Activated T-helper 2 cell treated with anti-CD3 and anti-CD28 coated beads, Interferon-gamma antibody, Interleukin-2, Interleukin-4, amounts not matched to agents 10 μg/mL and 5 μg/mL and 100 μg/mL, durations not matched to agents 14 hours and 24 hours and 36 hours (primary cell): ENCODE results near the gene COLGALT1. TPM values are rescaled to one million over a fixed set of nuclear protein-coding genes. Genes with fewer than 3 reads are reported as not detected.
"Not testable (repeated sequence)": the region's sequence is repeated elsewhere in the genome, so short reads cannot be mapped to it uniquely, and the experiment has no call there.

Experiments
- DNase-seq: peaks from one replicate; pipeline ENCODE4 v3.0.0; 2021; ENCODE audit warnings: low spot score
- H3K27ac Mint-ChIP-seq: one replicate; pipeline ENCODE4 v1.8.0; 2021; ENCODE audit warnings: mixed read lengths
- H3K27me3 Mint-ChIP-seq: one replicate; pipeline ENCODE4 v1.8.0; 2021; ENCODE audit warnings: low read depth, mixed read lengths
- H3K36me3 Mint-ChIP-seq: one replicate; pipeline ENCODE4 v1.8.0; 2021; ENCODE audit warnings: low read depth, mixed read lengths
- H3K4me1 Mint-ChIP-seq: one replicate; pipeline ENCODE4 v1.8.0; 2021; ENCODE audit warnings: low read depth, mixed read lengths
- H3K4me3 Mint-ChIP-seq: one replicate; pipeline ENCODE4 v1.8.0; 2021; ENCODE audit warnings: low read depth, mild to moderate bottlenecking, moderate library complexity, mixed read lengths
- H3K9me3 Mint-ChIP-seq: one replicate; pipeline ENCODE4 v1.8.0; 2021; ENCODE audit warnings: mixed read lengths
- intact Hi-C: fragments of 100-400 bp; cut with micrococcal nuclease; formaldehyde crosslinking; loops from one replicate; pipeline ENCODE4 v1.15.1; 2023
- total RNA-seq: library from RNA; stranded (reverse); gene quantifications from 2 replicates; pipeline ENCODE4 v1.2.3, GENCODE V29; 2022

COLGALT1 gene
- total RNA-seq, 1 donor from 2014 or later = 77.0 TPM

DNA sequence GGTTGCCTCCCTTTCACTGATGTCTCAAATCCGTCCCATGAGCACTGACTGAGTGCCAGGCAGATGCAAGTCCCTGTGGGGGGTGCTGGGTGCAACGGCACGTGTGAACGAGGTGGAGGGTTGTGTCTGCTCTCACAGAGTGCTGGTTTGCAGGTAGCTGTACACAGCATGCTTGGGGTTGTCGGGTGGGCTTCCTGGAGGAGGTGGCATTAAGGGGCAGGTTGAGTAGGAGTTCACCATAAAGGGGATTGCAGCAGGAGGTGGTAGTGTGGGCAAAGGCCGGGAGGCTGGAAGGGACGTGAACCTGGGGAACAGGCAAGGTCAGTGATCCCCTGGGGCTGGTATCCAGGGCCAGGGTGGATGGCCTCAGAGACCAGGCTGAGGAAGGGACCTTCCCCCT is 17.2 kb downstream of the COLGALT1 start:
- Mint-ChIP-seq H3K9me3 (no peaks in the 10 kb centered on the region), H3K27me3 (no peaks in the 10 kb centered on the region), H3K4me3 (no peak overlapping the region), H3K4me1 (peaks cover 1% of the 10 kb centered on the region), H3K36me3 (peaks cover 54% of the 10 kb centered on the region), H3K27ac (no peak overlapping the region)
- no peak for DNase-seq
- intact Hi-C loops = loop anchor here (5.0 kb wide), 1 partner anchor 75 kb away; no protein-coding TSS in a partner anchor

- intact Hi-C loops = no loop called here
- no peak overlapping the region for H3K4me3 Mint-ChIP-seq
- H3K4me1 Mint-ChIP-seq = peaks cover 1% of the 10 kb centered on the region
Measured at GRCh38 chr19:17575871-17576757, 20.7 kb downstream of the COLGALT1 start.

GRCh38 chr19:17576758-17577456 is 21.5 kb downstream of the COLGALT1 start:
- intact Hi-C loops = no loop called here
- Mint-ChIP-seq H3K36me3 (peaks cover 63% of the 10 kb centered on the region), H3K9me3 (no peaks in the 10 kb centered on the region), H3K27me3 (no peaks in the 10 kb centered on the region), H3K27ac (no peak overlapping the region), H3K4me3 (no peak overlapping the region), H3K4me1 (peaks cover 1% of the 10 kb centered on the region)
- DNase-seq = peak; percentile 22

More at GRCh38 chr19:17575871-17576757, 20.7 kb downstream of the COLGALT1 start:
- peaks cover 60% of the 10 kb centered on the region for H3K36me3 Mint-ChIP-seq
- no peaks in the 10 kb centered on the region for H3K27me3 Mint-ChIP-seq
- no peaks in the 10 kb centered on the region for H3K9me3 Mint-ChIP-seq
- no peak for DNase-seq
- H3K27ac Mint-ChIP-seq = no peak overlapping the region

- Mint-ChIP-seq H3K9me3 (no peaks in the 10 kb centered on the region), H3K36me3 (peaks cover 62% of the 10 kb centered on the region), H3K4me1 (peaks cover 1% of the 10 kb centered on the region), H3K27ac (no peak overlapping the region), H3K27me3 (no peaks in the 10 kb centered on the region), H3K4me3 (no peak overlapping the region)
- intact Hi-C loops = no loop called here
- no peak for DNase-seq
Measured at GRCh38 chr19:17577457-17578097, 22.1 kb downstream of the COLGALT1 start.

DNA sequence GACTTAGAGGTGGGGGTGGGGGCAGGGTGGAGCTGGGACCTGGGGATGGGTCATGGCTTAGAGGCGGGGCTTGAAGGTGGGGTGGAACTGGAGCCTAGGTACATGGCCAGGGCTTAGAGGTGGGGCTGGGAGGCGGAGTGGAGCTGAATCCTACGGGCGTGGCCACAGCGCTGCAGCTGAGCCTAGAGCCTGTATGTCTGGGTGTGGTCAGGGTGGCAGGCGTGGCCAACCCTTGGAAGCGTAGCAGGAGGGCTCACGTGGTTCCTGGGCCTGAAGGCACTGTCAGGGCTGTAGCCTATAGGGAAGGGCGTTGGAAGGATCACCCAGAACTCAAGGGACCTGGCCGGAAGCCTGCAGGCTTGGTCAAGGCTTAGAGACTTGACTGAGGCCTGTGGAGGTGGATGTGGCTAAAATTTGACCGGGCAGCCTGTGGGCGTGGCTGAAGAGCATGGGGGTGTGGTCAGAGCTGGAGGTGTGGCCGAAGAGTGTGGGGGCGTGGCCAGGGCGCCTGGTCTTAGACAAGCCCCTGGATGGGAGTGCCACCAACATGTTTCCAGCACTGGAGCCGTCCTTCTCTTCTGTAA is 24.3 kb downstream of the COLGALT1 start:
- H3K4me3 Mint-ChIP-seq = no peak overlapping the region
- H3K27me3 Mint-ChIP-seq = no peaks in the 10 kb centered on the region
- DNase-seq = no peak
- H3K27ac Mint-ChIP-seq = no peak overlapping the region
- H3K9me3 Mint-ChIP-seq = no peaks in the 10 kb centered on the region
- H3K4me1 Mint-ChIP-seq = no peaks in the 10 kb centered on the region
- intact Hi-C loops = no loop called here
- peaks cover 52% of the 10 kb centered on the region for H3K36me3 Mint-ChIP-seq

GRCh38 chr19:17580470-17581144 is 25.2 kb downstream of the COLGALT1 start:
- no peak for DNase-seq
- Mint-ChIP-seq H3K4me1 (no peaks in the 10 kb centered on the region), H3K9me3 (no peaks in the 10 kb centered on the region), H3K4me3 (no peak overlapping the region), H3K36me3 (peaks cover 49% of the 10 kb centered on the region), H3K27me3 (no peaks in the 10 kb centered on the region), H3K27ac (no peak overlapping the region)
- intact Hi-C loops = no loop called here

DNA sequence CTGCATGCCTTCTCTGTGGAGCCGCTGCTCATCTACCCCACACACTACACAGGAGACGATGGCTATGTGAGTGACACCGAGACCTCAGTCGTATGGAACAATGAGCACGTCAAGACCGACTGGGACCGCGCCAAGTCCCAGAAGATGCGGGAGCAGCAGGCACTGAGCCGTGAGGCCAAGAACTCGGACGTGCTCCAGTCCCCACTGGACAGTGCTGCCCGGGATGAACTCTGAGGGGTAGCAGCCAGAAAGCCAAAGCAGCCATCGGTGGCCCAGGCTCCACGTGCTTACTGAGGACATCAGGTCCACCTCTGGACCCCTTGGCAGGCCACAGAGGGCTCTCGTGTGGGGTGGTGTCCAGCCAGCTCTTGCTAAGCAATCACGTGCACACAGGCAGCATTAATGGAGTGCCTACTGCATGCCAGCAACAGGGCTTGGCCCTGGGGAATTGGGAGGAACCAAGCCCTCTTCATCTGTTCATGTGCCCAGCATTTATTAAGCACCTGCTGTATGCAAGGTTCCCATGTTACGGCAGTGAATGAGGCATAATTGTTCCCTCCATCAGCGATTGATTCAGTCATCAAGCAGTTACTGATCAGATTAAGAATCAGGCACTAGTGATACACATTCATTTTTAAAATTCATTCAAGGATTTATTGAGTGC is 25.9 kb downstream of the COLGALT1 start:
- H3K27ac Mint-ChIP-seq = no peak overlapping the region
- H3K4me1 Mint-ChIP-seq = no peaks in the 10 kb centered on the region
- no peaks in the 10 kb centered on the region for H3K9me3 Mint-ChIP-seq
- H3K27me3 Mint-ChIP-seq = no peaks in the 10 kb centered on the region
- DNase-seq = no peak
- H3K36me3 Mint-ChIP-seq = peaks cover 42% of the 10 kb centered on the region
- intact Hi-C loops = no loop called here
- H3K4me3 Mint-ChIP-seq = no peak overlapping the region

DNA sequence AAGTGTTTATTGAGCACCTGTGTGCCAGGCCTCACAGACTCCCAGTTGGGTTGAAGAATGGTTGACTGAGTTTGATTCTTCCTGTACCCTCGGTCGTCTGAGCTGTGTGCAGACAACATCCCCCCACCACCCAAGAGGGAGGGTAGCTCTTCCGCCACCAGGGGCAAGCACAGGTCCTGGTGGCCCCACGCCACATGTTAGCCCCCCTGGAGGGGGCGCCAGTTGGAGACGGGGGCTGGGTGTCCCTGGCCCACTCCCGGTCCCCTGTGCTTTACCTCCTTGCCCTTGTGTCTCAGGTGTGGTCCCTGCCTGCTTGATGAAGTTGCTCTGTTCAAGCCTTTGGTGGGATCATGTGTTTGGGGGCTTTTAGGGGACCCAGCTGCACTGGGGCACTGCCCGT is 27.2 kb downstream of the COLGALT1 start:
- H3K9me3 Mint-ChIP-seq = no peaks in the 10 kb centered on the region
- peaks cover 39% of the 10 kb centered on the region for H3K36me3 Mint-ChIP-seq
- no peaks in the 10 kb centered on the region for H3K4me1 Mint-ChIP-seq
- H3K27me3 Mint-ChIP-seq = no peaks in the 10 kb centered on the region
- DNase-seq = no peak
- H3K4me3 Mint-ChIP-seq = no peak overlapping the region
- no peak overlapping the region for H3K27ac Mint-ChIP-seq
- intact Hi-C loops = no loop called here

DNA sequence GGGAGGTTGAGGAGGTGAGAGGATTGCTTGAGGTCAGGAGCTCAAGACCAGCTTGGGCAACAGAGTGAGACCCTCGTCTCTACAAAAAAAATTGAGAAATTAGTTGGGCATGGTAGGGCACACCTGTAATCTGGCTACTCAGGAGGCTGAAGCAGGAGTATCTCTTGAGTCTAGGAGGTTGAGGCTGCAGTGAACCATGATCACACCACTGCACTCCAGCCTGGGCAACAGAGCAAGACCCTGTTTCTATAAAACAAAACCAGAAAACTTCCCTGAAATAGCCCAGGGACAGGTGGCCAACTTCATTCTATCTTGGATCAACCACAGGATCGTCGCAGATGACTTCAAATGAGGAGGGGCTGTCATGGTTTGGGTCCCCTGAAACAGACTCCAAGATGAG is 28.7 kb downstream of the COLGALT1 start:
- intact Hi-C loops = no loop called here
- H3K27ac Mint-ChIP-seq = no peak overlapping the region
- H3K4me3 Mint-ChIP-seq = no peak overlapping the region

GRCh38 chr19:17585395-17585794 is 29.9 kb downstream of the COLGALT1 start:
- H3K4me3 Mint-ChIP-seq, H3K27ac Mint-ChIP-seq, H3K4me1 Mint-ChIP-seq, H3K9me3 Mint-ChIP-seq, H3K27me3 Mint-ChIP-seq, intact Hi-C loops, DNase-seq: not testable (repeated sequence)
- peaks cover 16% of the 10 kb centered on the region for H3K36me3 Mint-ChIP-seq

More for the DNA sequence above, 28.7 kb downstream of the COLGALT1 start:
- no peak for DNase-seq
- Mint-ChIP-seq H3K36me3 (peaks cover 29% of the 10 kb centered on the region), H3K4me1 (no peaks in the 10 kb centered on the region), H3K9me3 (no peaks in the 10 kb centered on the region), H3K27me3 (no peaks in the 10 kb centered on the region)

DNA sequence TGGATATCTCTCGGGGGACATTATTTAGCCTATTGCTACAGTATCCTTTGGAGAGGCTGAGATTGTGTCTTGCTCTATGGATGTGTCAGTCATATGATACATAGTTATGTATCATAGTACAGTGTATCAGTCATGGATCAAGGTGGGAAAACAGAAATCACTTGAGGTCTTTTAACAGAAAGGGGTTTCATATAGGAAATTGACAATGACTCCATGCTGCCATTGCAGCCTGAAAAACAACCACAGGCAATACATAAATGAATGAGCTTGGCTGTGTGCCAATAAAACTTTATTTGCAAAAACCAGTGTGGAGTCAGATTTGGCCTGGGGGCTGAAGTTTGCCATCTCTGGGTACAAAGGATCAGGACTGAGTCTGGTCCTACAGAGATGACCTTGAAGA is 35.4 kb downstream of the COLGALT1 start:
- no peaks in the 10 kb centered on the region for H3K36me3 Mint-ChIP-seq
- H3K4me1 Mint-ChIP-seq = peaks cover 2% of the 10 kb centered on the region
- DNase-seq = no peak
- no peak overlapping the region for H3K27ac Mint-ChIP-seq
- no peaks in the 10 kb centered on the region for H3K9me3 Mint-ChIP-seq
- no peaks in the 10 kb centered on the region for H3K27me3 Mint-ChIP-seq
- intact Hi-C loops = no loop called here
- no peak overlapping the region for H3K4me3 Mint-ChIP-seq

- H3K9me3 Mint-ChIP-seq, H3K27ac Mint-ChIP-seq, H3K4me3 Mint-ChIP-seq, intact Hi-C loops, H3K4me1 Mint-ChIP-seq, DNase-seq, H3K36me3 Mint-ChIP-seq, H3K27me3 Mint-ChIP-seq: not testable (repeated sequence)
Measured at GRCh38 chr19:17594296-17594695, 38.8 kb downstream of the COLGALT1 start.
